B cell (primary cell): Measurements from ENCODE around the gene DHX34. TPM values are rescaled to one million over a fixed set of nuclear protein-coding genes. Genes with fewer than 3 reads are reported as not detected.

Source experiments
- ATAC-seq: fragments of 200-7000 bp; cut with Tn5 transposase; one replicate; pipeline ENCODE4 v1.10.0; 2021; ENCODE audit warnings: low read depth, mild to moderate bottlenecking, moderate number of reproducible peaks, moderate library complexity
- CTCF ChIA-PET: fragments of 350-600 bp; sonication (Branson Sonifier 250); formaldehyde crosslinking; loops from one replicate; lab custom pipeline; 2021; ENCODE audit warnings: antibody characterized with exemption, inconsistent platforms; lab: Charles Lee
- POLR2A ChIA-PET: fragments of 350-600 bp; sonication (Branson Sonifier 250); formaldehyde crosslinking; loops from one replicate; lab custom pipeline; 2021; ENCODE audit warnings: antibody characterized with exemption; lab: Charles Lee
- DNase-seq: peaks from one replicate; pipeline ENCODE4 v3.0.0; 2013
- H2AFZ ChIP-seq: 2 replicates; pipeline ENCODE4 v1.6.1; 2012; ENCODE audit warnings: mild to moderate bottlenecking, low read depth, low read length; ENCODE audit not compliant: insufficient read depth, poor library complexity, severe bottlenecking
- H3K27ac ChIP-seq, 2 donors: 1 replicate in 1 of 2; 2 replicates in 1 of 2; pipeline ENCODE4 v1.5.1; 2012 to 2013; ENCODE audit warnings: low read length in 2 of 2, mild to moderate bottlenecking in 2 of 2, moderate library complexity in 1 of 2
- H3K27me3 ChIP-seq, 4 experiments: fragments of 200-600 bp in 1 of 4; sonication (generic) in 1 of 4; replicated peaks in 1 of 4; 1 replicate in 2 of 4; 2 replicates in 2 of 4; pipeline versions ENCODE4 v1.6.1 to v1.7.0; 2013 to 2016; ENCODE audit warnings: low read length in 3 of 4, mild to moderate bottlenecking in 2 of 4, mixed read lengths in 1 of 4, moderate library complexity in 1 of 4; ENCODE audit not compliant: insufficient read depth in 4 of 4, control insufficient read depth in 3 of 4; ENCODE audit errors: control extremely low read depth in 1 of 4
- H3K36me3 ChIP-seq, 2 experiments: replicated peaks in 1 of 2; 1 replicate in 1 of 2; 2 replicates in 1 of 2; pipeline versions ENCODE4 v1.6.1 to v1.7.1; 2013; ENCODE audit warnings: low read length in 1 of 2; ENCODE audit not compliant: insufficient read depth in 2 of 2, control insufficient read depth in 1 of 2; ENCODE audit errors: control extremely low read depth in 1 of 2, extremely low read depth in 1 of 2
- H3K4me1 ChIP-seq, 2 donors: fragments of 200-600 bp in 1 of 2; sonication (generic) in 1 of 2; 1 replicate in 1 of 2; 2 replicates in 1 of 2; pipeline versions ENCODE4 v1.5.1 to v1.6.1; 2013 to 2017; ENCODE audit warnings: low read length in 2 of 2; ENCODE audit not compliant: control insufficient read depth in 2 of 2, insufficient read depth in 2 of 2
- H3K4me2 ChIP-seq: replicated peaks from 2 replicates; pipeline ENCODE3; 2012; ENCODE audit warnings: mild to moderate bottlenecking, low read depth, low read length; ENCODE audit not compliant: poor library complexity, severe bottlenecking
- H3K4me3 ChIP-seq, 5 experiments: fragments of 200-600 bp in 1 of 5; sonication (generic) in 1 of 5; 1 replicate in 3 of 5; 2 replicates in 2 of 5; pipeline versions ENCODE4 v1.5.1 to v1.7.0; 2011 to 2016; ENCODE audit warnings: low read length in 4 of 5, mild to moderate bottlenecking in 4 of 5, low read depth in 2 of 5, control low read depth in 1 of 5, moderate library complexity in 1 of 5; ENCODE audit not compliant: insufficient read depth in 1 of 5; ENCODE audit errors: control extremely low read depth in 1 of 5, extremely low read depth in 1 of 5
- H3K79me2 ChIP-seq: fragments of 200-600 bp; sonication (generic); one replicate; pipeline ENCODE4 v1.6.0; 2016; ENCODE audit warnings: low read length; ENCODE audit not compliant: control insufficient read depth, insufficient read depth
- H3K9ac ChIP-seq: fragments of 200-600 bp; sonication (generic); 2 replicates; pipeline ENCODE4 v1.6.1; 2017; ENCODE audit warnings: mild to moderate bottlenecking, low read length, moderate library complexity
- H3K9me3 ChIP-seq, 3 donors: one replicate each; pipeline versions ENCODE4 v1.6.1 to v1.7.1; 2013; ENCODE audit warnings: low read length in 2 of 3; ENCODE audit not compliant: control insufficient read depth in 2 of 3, insufficient read depth in 1 of 3; ENCODE audit errors: control extremely low read depth in 1 of 3
- H4K20me1 ChIP-seq: 2 replicates; pipeline ENCODE4 v1.6.0; 2012; ENCODE audit warnings: mild to moderate bottlenecking, low read length; ENCODE audit not compliant: insufficient read depth, control insufficient read depth, poor library complexity, severe bottlenecking
- H3K27ac Mint-ChIP-seq: one replicate; pipeline ENCODE4 v1.8.0; 2021; ENCODE audit warnings: mixed read lengths
- H3K27me3 Mint-ChIP-seq: one replicate; pipeline ENCODE4 v1.8.0; 2021; ENCODE audit warnings: mixed read lengths
- H3K4me1 Mint-ChIP-seq: one replicate; pipeline ENCODE4 v1.8.0; 2021; ENCODE audit warnings: mixed read lengths
- H3K4me3 Mint-ChIP-seq: one replicate; pipeline ENCODE4 v1.8.0; 2021; ENCODE audit warnings: mixed read lengths
- H3K9me3 Mint-ChIP-seq: one replicate; pipeline ENCODE4 v1.8.0; 2022; ENCODE audit warnings: mixed read lengths; ENCODE audit not compliant: insufficient read depth
- EZH2 ChIP-seq: IDR thresholded peaks from 2 replicates; pipeline ENCODE4 v1.6.1; 2012; ENCODE audit warnings: borderline replicate concordance, low read depth, mild to moderate bottlenecking, moderate library complexity, low read length; ENCODE audit not compliant: insufficient read depth, poor library complexity, severe bottlenecking
- WGBS: methylation state at CpG from one replicate; pipeline ENCODE4 v1.1.5; 2013; ENCODE audit warnings: missing lambda C conversion rate; ENCODE audit not compliant: insufficient coverage; 5-methylcytosine and 5-hydroxymethylcytosine counted together
- intact Hi-C: fragments of 100-400 bp; cut with micrococcal nuclease; formaldehyde crosslinking; loops from one replicate; pipeline ENCODE4 v1.10.0; 2022
- polyA plus RNA-seq: library from polyadenylated mRNA; depleted of rRNA; stranded (reverse); fragments of >200 nt; gene quantifications from 2 replicates; pipeline ENCODE4 v1.2.3, GENCODE V29; 2012
- total RNA-seq, 2 donors: library from RNA; stranded (reverse); fragments of 120-200 nt in 1 of 2; gene quantifications; 1 replicate in 1 of 2; 2 replicates in 1 of 2; pipeline versions ENCODE4 v1.2.3 to v1.2.4, GENCODE V29; 2013 to 2022
- TF ChIP-seq, protein P1 (sequence below): fragments of 200-600 bp; IDR thresholded peaks from one replicate; pipeline ENCODE4 v1.8.0; 2022; ENCODE audit warnings: antibody characterized with exemption, mild to moderate bottlenecking

Gene DHX34
- total and polyA plus RNA-seq, 2 donors (not counting 1 experiment from before 2014, with no cell fraction given), result 25.1 to 31.3 TPM

DNA sequence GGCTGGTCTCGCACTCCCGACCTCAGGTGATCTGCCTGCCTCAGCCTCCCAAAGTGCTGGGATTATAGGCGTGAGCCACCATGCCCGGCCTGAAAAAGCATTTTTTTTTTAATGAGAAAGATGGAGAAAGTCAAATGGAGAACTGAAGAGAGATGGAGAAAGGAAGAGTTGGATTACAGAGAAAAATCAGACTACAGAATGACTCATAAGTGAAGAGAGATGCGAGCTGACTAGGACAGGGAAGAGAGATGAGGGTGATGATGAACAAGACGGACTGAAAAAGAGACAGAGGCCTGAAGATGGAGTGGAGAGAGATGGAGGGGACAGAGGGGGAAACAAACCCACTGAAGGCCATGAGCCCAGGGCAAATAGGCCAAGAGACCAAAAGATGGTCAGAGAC, 1.5 kb downstream of the DHX34 start:
- Histone ChIP-seq H4K20me1 (peaks cover 10% of the 10 kb centered on the region), H2AFZ (no peak overlapping the region), H3K9ac (no peak overlapping the region), H3K4me1 (peaks cover 10 to 16% of the 10 kb centered on the region in 2 donors), H3K27ac (no peak overlapping the region), H3K9me3 (peaks cover 0 to 4% (median 0%) of the 10 kb centered on the region in 3 donors), H3K36me3 (peaks cover 0 to 28% of the 10 kb centered on the region in 2 experiments), H3K27me3 (no peaks in the 10 kb centered on the region), H3K4me2 (peak overlapping the region; percentile 4), H3K79me2 (peaks cover 38% of the 10 kb centered on the region), H3K4me3 (no peak overlapping the region)
- Mint-ChIP-seq H3K27ac (peak overlapping the region; percentile 7), H3K4me3 (peak overlapping the region; percentile 70), H3K4me1 (peaks cover 38% of the 10 kb centered on the region), H3K9me3 (no peaks in the 10 kb centered on the region), H3K27me3 (no peaks in the 10 kb centered on the region)
- TF ChIP-seq EZH2, result no peak
- TF ChIP-seq, protein P1, sequence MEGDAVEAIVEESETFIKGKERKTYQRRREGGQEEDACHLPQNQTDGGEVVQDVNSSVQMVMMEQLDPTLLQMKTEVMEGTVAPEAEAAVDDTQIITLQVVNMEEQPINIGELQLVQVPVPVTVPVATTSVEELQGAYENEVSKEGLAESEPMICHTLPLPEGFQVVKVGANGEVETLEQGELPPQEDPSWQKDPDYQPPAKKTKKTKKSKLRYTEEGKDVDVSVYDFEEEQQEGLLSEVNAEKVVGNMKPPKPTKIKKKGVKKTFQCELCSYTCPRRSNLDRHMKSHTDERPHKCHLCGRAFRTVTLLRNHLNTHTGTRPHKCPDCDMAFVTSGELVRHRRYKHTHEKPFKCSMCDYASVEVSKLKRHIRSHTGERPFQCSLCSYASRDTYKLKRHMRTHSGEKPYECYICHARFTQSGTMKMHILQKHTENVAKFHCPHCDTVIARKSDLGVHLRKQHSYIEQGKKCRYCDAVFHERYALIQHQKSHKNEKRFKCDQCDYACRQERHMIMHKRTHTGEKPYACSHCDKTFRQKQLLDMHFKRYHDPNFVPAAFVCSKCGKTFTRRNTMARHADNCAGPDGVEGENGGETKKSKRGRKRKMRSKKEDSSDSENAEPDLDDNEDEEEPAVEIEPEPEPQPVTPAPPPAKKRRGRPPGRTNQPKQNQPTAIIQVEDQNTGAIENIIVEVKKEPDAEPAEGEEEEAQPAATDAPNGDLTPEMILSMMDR, result no peak
- WGBS, result 96% methylated on average over 6 of the region's 6 CpGs
- ChIA-PET POLR2A (no interaction called here), CTCF (interaction anchor here (1.3 to 2.7 kb wide), 2 partner anchors 41 to 62 kb away, joined by 5 to 17 read pairs; no protein-coding TSS in a partner anchor)
- DNase-seq, result no peak
- no peak for ATAC-seq
- intact Hi-C loops, result no loop called here

DNA sequence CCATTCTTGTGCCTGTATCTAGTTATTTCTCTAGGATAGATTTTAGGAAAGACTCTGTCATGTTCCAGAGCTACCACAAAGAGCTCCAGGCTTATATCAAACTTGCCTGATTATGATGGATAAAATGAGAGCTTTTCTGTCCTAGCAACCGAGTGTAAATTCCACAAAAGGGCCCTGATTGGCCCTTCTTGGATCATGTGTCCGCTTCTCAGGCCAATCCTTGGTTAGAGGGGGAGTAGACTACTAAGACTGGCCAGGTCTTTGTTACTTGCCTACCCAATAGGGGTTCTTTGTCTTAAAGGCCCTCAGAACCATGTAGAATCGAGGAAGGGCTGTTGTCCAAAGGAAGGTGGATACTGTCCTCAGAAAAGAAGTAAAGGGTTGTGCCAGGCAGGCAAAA, 2.4 kb downstream of the DHX34 start:
- peaks cover 38% of the 10 kb centered on the region for H3K4me1 Mint-ChIP-seq
- TF ChIP-seq, protein P1, result no peak
- TF ChIP-seq EZH2, result no peak
- no peak overlapping the region for H3K27ac Mint-ChIP-seq
- Histone ChIP-seq H3K4me3 (no peak overlapping the region), H3K79me2 (peaks cover 41% of the 10 kb centered on the region), H3K9me3 (peaks cover 0 to 4% (median 0%) of the 10 kb centered on the region in 3 donors), H3K4me2 (no peak overlapping the region), H3K9ac (no peak overlapping the region), H3K27ac (no peak overlapping the region), H3K36me3 (peaks cover 0 to 37% of the 10 kb centered on the region in 2 experiments), H2AFZ (no peak overlapping the region), H3K4me1 (peaks cover 10 to 16% of the 10 kb centered on the region in 2 donors), H3K27me3 (no peaks in the 10 kb centered on the region), H4K20me1 (peaks cover 10% of the 10 kb centered on the region)
- no peaks in the 10 kb centered on the region for H3K27me3 Mint-ChIP-seq
- no peak for DNase-seq
- H3K4me3 Mint-ChIP-seq, result peak overlapping the region; percentile 55
- intact Hi-C loops, result no loop called here
- CTCF ChIA-PET, result interaction anchor here (1.3 kb wide), 1 partner anchor 63 kb away, joined by 5 read pairs; no protein-coding TSS in a partner anchor
- no peak for ATAC-seq
- WGBS, result no CpG with 5 or more reads among the region's 3 CpGs
- POLR2A ChIA-PET, result interaction anchor here (0.5 kb wide), 1 partner anchor 73 kb away, joined by 6 read pairs; no protein-coding TSS in a partner anchor
- no peaks in the 10 kb centered on the region for H3K9me3 Mint-ChIP-seq
